GM18519 (cell line): Measurements from ENCODE around the gene ACSF3.

Experiments
- ATAC-seq: cut with Tn5 transposase; IDR thresholded peaks from one replicate; pipeline ENCODE4 v1.9.1; 2021; ENCODE audit warnings: mild to moderate bottlenecking, moderate library complexity; ENCODE audit not compliant: unreplicated experiment, low FRiP score

The ACSF3 gene

GRCh38 chr16:89120921-89121351 lies 27.3 kb downstream of the ACSF3 start:
- no peak for ATAC-seq

DNA sequence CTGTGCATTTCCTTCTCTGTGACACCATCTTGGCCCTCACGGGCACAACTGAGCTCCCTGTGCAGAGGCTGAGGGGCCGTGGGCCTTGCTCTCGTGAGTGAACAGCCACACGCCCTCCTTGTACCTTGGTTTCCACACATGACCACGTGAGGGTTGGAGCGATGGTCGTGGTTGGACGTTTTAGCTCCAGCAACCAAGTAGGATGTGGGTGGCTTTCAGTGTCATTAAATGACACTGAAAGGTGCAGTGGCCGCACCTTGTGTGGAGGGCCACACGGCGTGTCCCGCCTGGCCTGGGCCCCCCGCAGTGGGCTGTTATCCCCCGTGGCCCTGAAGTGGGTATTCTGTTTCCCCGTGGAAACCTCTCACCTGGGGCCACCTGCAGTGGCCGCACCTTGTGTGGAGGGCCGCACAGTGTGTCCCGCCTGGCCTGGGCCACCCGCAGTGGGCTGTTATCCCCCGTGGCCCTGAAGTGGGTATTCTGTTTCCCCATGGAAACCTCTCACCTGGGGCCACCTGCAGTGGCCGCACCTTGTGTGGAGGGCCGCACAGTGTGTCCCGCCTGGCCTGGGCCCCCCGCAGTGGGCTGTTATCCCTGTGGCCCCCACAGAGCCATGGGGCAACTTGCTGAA lies 28.2 kb downstream of the ACSF3 start:
- no peak for ATAC-seq

GRCh38 chr16:89122322-89122851 lies 28.7 kb downstream of the ACSF3 start:
- ATAC-seq: no peak

- ATAC-seq: no peak
Observed at GRCh38 chr16:89123001-89123830, 29.6 kb downstream of the ACSF3 start.

DNA sequence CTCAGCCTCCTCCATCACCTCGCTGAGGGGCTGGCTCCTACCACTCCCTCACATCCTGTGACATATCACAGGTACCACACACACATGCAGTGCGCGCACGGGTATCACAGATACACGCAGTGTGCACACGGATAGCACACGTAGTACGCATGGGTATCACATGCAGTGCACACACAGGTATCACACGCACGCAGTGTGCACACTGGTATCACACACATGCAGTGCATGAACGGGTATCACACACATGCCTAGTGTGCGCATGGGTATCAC lies 30.1 kb downstream of the ACSF3 start:
- no peak for ATAC-seq

GRCh38 chr16:89129378-89129777 lies 35.7 kb downstream of the ACSF3 start:
- ATAC-seq: no peak

- no peak for ATAC-seq
Observed at GRCh38 chr16:89130448-89130847, 36.8 kb downstream of the ACSF3 start.

GRCh38 chr16:89131783-89132182 lies 38.1 kb downstream of the ACSF3 start:
- no peak for ATAC-seq

GRCh38 chr16:89132194-89133005 lies 38.7 kb downstream of the ACSF3 start:
- no peak for ATAC-seq

GRCh38 chr16:89133457-89134127 lies 39.9 kb downstream of the ACSF3 start:
- no peak for ATAC-seq

- ATAC-seq: no peak
Observed at GRCh38 chr16:89134269-89134668, 40.6 kb downstream of the ACSF3 start.

- no peak for ATAC-seq
Observed at GRCh38 chr16:89135166-89135565, 41.5 kb downstream of the ACSF3 start.

GRCh38 chr16:89135971-89136765 lies 42.5 kb downstream of the ACSF3 start:
- no peak for ATAC-seq

DNA sequence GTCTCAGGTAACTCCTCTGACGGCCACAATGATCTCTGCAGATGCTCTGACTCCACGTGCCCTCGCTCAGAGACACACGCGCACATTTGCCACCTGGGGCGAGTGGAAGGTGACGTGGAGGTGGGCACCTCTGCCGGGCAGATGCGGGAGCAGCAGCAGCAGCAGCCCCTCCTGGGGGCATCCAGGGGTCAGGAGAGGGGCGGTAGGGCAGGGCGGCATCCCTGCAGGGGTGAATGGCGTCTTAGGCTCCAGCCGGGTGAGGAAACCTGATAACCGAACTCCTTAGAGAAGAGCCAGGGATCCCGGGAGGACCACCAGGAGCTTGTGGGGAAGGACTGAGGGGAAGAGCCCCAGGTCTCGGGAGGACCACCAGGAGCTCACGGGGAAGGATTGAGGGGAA lies 43.3 kb downstream of the ACSF3 start:
- no peak for ATAC-seq

GRCh38 chr16:89137666-89138512 lies 44.2 kb downstream of the ACSF3 start:
- no peak for ATAC-seq

GRCh38 chr16:89138513-89138795 lies 44.8 kb downstream of the ACSF3 start:
- no peak for ATAC-seq

DNA sequence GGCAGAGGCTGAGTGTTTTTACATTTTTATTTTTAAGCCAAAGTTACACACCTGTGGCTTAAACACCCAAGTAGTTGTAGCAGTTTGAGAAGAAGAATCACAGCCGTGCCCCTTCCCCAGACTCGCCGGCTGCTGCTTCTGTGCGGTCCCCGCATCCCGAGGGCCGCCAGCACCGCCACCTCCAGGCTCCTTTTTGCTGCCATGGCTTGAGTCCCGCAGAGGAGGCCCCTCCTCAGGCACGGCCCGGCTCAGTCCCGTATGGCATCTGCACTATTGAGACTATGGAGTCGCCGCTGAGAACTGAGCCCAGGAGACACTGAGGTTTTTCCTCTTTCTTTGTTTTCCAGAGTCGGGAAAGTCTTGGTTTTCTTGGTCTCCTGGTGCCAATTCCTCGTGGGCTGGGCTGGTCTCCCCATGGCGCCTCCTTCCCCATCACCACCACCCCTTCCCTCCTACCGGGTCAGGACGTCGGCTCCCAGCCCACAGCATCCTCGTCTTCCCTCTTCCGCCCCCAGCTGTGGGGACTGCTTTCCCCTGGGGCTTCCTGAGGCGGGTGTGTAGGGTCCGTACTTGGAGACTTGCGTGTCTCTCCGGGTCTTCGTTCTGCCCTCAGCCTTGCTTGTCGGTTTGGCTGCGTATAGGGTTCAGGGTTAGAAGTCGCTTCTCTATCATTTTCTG lies 45.3 kb downstream of the ACSF3 start:
- no peak for ATAC-seq

DNA sequence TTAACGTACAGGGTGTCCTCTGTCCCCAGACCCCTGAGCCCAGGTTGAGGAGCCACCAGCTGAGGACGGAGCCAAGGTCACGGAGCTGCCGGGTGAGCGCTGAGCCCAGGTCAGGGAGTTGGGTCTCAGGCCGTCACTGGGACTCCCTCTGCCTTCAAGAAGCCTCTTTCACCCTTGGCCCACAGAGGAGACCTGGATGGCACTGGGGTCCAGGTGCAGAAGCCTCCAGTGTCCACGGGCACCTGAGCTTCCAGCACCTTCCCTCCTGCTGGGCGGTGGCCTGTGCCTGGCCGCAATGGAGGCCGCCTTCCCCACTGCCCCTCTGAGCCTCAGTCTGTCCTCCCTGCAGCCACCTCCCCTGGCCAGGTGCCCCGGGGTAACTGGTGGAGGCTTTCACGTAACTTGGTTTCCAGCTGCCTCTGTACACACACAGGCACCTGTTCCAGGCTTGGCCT lies 46.3 kb downstream of the ACSF3 start:
- no peak for ATAC-seq

DNA sequence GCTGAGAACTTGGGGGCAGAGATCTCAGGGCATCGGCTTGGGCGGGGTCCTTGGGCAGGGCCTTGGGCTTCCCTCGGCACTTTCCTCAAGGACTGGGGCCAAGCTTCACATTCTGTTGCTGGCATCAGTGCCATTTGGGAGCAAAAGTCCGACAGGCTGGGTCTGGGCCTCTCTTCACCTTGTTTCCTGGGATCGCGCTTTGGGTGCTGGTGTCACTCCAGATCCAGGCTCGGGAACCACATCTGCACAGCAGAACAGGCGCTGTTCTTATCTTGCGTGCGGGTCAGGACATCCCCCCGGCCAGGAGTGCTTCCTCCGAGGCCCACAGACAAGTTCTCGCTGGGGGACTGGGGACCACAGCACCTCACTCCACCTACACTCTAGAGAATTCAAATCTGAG lies 46.7 kb downstream of the ACSF3 start:
- ATAC-seq: no peak
